Left lobe of liver (tissue), 2 donors: ENCODE measurements around the gene TNFAIP2. TPM values are rescaled to one million over a fixed set of nuclear protein-coding genes. Genes with fewer than 3 reads are reported as not detected.
"Not testable (repeated sequence)": the region's sequence is repeated elsewhere in the genome, so short reads cannot be mapped to it uniquely, and the experiment has no call there.

Experiments
- ATAC-seq: fragments of 200-7000 bp; cut with Tn5 transposase; one replicate; pipeline ENCODE4 v1.9.1; 2020; ENCODE audit warnings: mild to moderate bottlenecking, moderate library complexity
- DNase-seq: peaks from one replicate; pipeline ENCODE4 v3.0.0-alpha.2; 2020; ENCODE audit warnings: low spot score
- total RNA-seq: library from RNA; stranded (reverse); gene quantifications from one replicate; pipeline ENCODE4 v1.2.1, GENCODE V29; 2021
- donor health status: DM: no; HTN: no; CAD: no; lungs with moderate emphysema.
- donor health status: DM: no; HTN: yes; CAD: no.

TNFAIP2 gene
- total RNA-seq, 1 donor from 2014 or later = 27.9 TPM

DNA sequence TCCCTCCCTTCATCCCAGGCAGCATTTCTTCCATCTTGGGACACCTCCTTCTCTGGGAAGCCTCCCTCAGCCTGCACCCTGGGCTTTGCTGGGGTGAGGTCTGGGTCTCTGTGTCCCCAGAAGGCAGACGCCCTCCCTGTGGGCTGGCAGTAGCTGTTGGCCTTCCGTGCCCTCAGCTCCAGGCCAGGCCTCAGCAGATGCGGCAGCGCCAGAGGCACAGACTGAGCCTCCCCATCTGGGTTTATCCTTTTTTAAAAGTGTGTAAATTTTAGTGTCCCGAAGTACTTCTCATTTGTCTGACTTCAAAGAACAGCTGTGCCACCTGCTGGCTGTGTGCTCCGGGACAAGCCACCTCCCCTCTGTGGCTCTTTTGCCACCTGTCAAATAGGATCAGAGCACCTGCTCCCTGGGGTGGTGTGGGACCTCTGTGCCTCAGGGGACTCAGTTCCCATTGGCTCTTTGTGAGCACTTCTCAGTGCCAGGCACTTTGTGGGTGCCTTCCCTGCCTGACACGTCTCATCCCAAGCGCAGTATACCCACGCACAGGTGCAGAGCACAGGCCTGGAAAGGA is 17.6 kb upstream of the TNFAIP2 start:
- DNase-seq (no peak), ATAC-seq (no peak)

GRCh38 chr14:103107455-103107854 is 15.8 kb upstream of the TNFAIP2 start:
- DNase-seq (peak; percentile 77), ATAC-seq (peak; percentile 24)

GRCh38 chr14:103107941-103108748 is 15.1 kb upstream of the TNFAIP2 start:
- no peak for ATAC-seq
- DNase-seq = no peak

DNA sequence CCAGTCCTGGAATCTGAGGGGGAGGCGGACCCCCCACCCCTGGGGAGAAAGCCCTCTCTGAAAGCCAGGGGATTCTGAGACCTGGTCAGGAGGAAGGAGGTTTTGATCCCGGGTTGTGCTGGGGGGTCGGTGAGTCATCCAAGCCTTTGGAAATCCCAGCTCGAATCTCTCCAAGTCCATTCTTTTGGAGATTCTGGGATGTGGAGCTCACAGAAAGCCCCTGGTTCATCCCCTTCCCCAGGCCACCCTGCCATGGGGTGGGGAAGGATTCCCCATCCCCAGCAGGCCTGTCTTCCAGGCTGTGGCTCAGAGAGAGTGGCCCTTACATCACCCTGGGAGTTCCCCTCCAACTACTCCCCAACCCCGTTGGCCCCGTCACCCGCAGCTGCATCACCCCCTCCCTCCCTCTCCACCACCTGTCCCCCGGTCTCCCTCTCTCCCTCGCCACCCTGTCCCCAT is 14.5 kb upstream of the TNFAIP2 start:
- DNase-seq (no peak), ATAC-seq (no peak)

DNA sequence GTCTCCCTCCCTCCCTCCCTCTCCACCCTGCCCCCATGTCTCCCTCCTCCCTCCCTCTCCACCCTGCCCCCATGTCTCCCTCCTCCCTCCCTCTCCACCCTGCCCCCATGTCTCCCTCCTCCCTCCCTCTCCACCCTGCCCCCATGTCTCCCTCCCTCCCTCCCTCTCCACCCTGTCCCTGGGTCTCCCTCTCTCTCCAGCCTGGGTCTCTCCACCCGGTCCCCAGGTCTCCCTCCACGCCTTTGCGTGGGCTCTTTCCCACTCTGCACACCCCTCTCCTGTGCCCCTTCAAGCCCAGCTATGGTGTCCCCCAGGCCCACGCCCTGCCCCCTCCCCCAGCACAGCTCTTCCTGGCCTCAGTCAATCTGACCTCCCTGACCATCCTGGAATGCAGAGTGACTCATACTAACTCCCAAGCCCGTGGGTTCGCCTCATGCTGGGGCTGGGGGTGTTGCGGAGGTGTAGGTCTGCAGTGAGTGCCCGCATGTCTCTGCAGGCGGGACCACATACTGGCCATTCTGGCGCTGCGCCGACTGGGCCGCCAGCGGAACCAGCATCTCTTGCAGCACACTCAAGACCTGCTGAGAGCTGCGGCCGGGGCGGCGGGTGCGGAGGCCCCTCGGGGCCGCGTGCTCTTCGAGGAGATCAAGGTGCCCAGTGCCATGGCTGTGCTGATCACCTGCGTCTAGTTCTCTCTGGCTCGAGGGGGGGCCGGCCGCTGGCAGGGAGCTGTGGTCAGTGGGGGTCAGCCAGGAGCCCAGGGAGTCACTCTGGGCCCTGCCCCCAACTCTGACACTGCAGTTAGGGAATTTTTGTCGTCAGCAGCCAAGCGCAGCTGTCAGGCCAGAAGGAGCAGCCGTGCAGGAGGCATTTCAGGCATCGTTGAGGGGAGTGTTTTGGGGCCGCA is 13.5 kb upstream of the TNFAIP2 start:
- no peak for ATAC-seq
- DNase-seq = no peak

DNA sequence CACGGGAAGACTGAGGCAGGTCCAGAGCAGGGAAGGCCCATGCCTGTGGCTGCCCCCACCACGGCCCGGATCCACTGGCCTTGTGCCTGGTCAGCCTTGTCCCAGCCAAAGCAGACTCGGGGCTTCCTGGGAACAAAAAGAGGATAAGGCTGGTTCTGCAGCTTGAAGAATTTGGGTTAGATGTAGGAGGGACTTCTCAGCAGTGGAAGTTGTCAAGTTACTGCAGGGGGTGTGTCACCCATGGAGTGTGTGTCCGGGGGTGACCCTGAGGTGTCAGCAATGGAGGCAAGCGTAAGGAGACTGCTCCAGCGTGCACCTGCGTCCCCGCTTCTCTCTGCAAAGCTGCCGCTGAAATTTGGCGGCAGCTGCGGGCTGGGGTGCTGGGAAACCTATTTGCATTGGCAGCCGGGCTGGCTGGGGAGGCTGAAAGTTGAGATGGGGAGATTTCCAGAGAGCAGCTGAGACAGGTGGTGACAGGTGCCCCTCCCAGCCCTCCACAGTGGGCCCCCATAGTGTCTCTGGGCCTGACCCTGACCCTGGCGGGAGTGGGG is 12.5 kb upstream of the TNFAIP2 start:
- no peak for ATAC-seq
- no peak for DNase-seq

- ATAC-seq = no peak
- DNase-seq = no peak
Measured at GRCh38 chr14:103111232-103111868, 11.9 kb upstream of the TNFAIP2 start.

DNA sequence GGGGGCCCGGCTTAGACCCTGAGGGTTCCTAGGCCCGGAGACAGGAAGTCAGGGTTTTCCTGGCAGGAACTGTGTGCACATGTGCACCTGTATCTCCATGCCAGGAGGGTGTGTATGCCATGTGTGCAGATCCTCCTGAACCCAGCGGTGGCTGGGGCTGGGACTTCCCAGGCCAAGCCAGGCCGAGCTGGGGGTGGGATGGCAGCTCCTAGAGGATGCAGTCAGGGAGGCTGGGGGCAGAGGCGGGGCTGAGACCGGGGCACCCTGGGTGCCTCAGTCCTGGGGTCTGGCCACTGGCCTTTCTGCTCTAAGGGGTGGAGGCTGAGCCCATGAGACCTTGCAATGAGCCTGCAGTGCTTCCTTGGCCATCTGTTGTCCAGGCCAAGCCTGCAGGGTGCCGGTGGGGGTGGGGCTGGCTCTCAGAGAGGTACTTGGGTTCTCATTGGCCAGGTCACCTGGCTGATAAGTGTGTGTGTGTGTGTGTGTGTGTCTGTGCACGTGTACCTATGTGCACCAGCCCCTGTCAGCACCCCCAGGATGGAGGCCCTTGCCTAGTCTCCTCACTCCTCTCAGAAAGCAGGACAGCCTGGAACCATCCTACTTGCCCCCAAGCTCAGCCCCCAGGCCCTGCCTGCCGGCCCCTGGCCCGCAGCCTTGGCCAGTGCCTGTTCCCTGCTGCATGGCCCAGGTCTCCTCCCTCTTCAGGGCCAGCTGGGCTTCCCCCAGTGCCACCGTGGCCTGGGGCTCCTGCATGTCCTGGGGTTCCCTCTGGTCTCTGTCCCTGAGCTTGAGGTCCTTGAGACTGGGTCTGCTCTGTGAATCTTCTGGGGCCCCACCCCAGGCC is 10.6 kb upstream of the TNFAIP2 start:
- ATAC-seq (peak; percentile 30), DNase-seq (no peak)

DNA sequence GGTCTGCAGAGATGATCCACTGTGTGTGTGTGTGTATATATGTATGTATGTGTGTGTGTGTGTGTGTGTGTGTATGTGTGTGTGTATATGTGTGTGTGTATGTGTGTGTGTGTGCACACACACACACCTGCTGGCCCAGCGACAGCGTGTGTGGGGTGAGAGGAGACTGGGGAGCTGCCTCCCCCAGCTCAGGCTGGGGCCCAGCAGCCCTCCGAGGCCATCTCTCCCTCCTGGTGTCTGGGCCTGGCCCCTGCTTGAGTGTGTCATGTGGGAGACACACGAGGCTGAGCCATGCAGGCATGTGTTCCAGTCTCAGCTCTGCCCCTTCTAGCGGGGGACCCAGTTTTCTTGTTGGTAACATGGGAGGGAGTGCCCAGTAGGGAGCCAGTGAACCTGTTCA is 10.0 kb upstream of the TNFAIP2 start:
- ATAC-seq (peak; percentile 0), DNase-seq (no peak)

GRCh38 chr14:103113774-103114173 is 9.5 kb upstream of the TNFAIP2 start:
- no peak for DNase-seq

GRCh38 chr14:103115086-103115679 is 8.1 kb upstream of the TNFAIP2 start:
- DNase-seq = peak; percentile 86
- ATAC-seq = peak; percentile 18

More at GRCh38 chr14:103113774-103114173, 9.5 kb upstream of the TNFAIP2 start:
- peak; percentile 2 for ATAC-seq

GRCh38 chr14:103115845-103116572 is 7.3 kb upstream of the TNFAIP2 start:
- DNase-seq (no peak), ATAC-seq (peak; percentile 3)

DNA sequence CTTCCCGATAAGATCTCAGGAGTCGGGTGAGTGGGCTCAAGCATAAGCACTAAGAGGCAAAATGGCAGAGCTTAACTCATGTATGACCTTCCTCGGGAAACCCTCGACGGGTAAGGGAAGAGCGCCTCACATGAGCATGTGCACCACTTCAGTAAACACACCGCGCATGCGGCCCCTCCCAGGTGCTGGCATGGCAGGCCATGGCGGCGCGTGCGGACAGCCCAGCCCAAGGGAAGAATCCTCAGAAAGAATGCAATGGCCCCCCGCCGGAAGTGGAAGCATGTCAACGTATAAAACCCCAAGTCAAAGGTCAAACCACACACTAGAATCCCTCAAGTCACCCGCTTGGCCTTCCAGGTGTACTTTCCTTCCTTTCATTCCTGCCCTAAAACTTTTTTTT is 6.6 kb upstream of the TNFAIP2 start:
- no peak for ATAC-seq
- DNase-seq = no peak

DNA sequence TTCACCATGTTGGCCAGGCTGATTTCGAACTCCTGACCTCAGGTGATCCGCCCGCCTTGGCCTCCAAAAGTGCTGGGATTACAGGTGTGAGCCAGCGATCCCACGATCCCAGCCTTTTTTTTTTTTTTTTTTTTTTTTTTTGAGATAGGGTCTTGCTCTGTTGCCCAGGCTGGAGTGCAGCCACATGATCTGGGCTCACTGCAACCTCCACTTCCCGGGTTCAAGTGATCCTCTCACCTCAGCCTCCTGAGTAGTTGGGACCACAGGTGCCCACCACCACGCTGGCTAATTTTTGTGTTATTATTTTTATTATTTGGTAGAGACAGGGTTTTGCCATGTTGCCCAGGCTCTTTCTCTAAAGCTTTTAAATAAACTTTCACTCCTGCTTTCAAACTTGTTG is 5.8 kb upstream of the TNFAIP2 start:
- not testable (repeated sequence) for ATAC-seq, DNase-seq

GRCh38 chr14:103118018-103118662 is 5.1 kb upstream of the TNFAIP2 start:
- DNase-seq (no peak), ATAC-seq (peak; percentile 12)

GRCh38 chr14:103118663-103119404 is 4.4 kb upstream of the TNFAIP2 start:
- DNase-seq (no peak), ATAC-seq (no peak)

- not testable (repeated sequence) for ATAC-seq, DNase-seq
Measured at GRCh38 chr14:103119527-103119926, 3.7 kb upstream of the TNFAIP2 start.
